ENCODE measurements around the gene SPEM3. TPM values are rescaled to one million over a fixed set of nuclear protein-coding genes. Genes with fewer than 3 reads are reported as not detected.

SPEM3 gene
- total and polyA plus RNA-seq, 2 of the 13 experiments (the other 11 are each of a cell fraction or from before 2014, with no cell fraction given) = not detected

DNA sequence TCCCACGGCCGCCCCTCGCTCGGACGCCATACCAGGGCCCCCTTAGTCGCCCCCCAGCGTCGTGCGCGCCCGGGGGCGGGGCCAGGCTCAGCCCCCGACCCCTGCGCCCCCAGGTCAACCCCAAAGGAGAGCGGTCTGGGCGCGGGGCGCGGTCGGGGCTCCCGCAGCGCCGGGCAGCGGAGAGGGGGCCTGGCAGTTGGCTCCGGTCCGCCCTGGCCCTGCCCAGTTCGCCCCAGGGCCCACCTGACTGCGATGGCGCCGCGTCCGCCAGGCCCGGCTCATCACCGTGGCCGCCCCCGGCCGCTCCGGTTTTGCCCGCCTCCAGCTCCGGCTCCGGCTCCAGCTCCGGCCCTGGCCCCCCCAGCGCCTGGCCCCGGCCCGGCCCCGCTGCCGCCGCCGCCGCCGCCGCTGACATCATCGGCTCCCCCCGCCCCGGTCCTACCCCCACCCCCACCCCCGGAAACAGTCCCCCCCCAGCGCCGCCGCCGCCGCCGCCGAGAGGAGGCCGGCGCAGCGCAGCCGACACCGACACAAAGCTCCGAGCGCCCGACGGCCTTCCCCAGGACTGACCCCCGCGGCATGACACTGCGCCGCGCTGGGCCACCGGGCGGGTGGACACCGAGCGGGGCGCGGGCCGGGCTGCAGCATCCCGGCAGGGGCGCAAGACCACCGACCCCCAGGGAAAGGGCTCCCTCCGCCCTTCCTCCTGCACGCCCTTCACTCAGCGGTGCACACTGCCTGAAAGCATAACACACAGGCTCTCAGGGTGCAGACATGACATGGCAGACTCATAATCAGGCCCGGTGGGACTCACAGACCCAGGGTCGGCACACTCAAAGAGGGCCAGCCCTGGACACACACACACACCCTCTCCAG, 50.8 kb downstream of the SPEM3 start, which contains the start of gene ZBTB4 (continued):
- TF ChIP-seq ARID4A (CRISPR knock-in tag; IDR thresholded peaks at IDR 0.05; ENCODE audit: borderline replicate concordance) (peak; percentile 53), REL (CRISPR knock-in tag; conservative IDR thresholded peaks at IDR 0.05) (no peak), MAX (IDR thresholded peaks at IDR 0.05) (peak; percentile 33; the same call in 1 of the 2 replicates), MXD3 (CRISPR knock-in tag; IDR thresholded peaks at IDR 0.05) (no peak), NRL (CRISPR knock-in tag; IDR thresholded peaks at IDR 0.05; ENCODE audit: borderline replicate concordance) (no peak), CEBPG (CRISPR knock-in tag; IDR thresholded peaks at IDR 0.05) (no peak), ELF3 (CRISPR knock-in tag; IDR thresholded peaks at IDR 0.05) (0 out of 2 replicates have a peak, but pooled peaks have one; percentile 10), ZNF891 (CRISPR knock-in tag; IDR thresholded peaks at IDR 0.05) (peak; percentile 79; the same call in 1 of the 2 replicates), ZIK1 (CRISPR knock-in tag; IDR thresholded peaks at IDR 0.05; ENCODE audit: borderline replicate concordance, low read depth) (no peak), ZNF639 (CRISPR knock-in tag; conservative IDR thresholded peaks at IDR 0.05) (0 out of 2 replicates have a peak, but pooled peaks have one; percentile 23), POLR2G (IDR thresholded peaks at IDR 0.05; ENCODE audit: low read depth, low read length) (0 out of 2 replicates have a peak, but pooled peaks have one; percentile 21), ZNF558 (CRISPR knock-in tag; IDR thresholded peaks at IDR 0.05; ENCODE audit: borderline replicate concordance) (no peak), ZSCAN29 (CRISPR knock-in tag; conservative IDR thresholded peaks at IDR 0.05) (no peak), ZNF3 (CRISPR knock-in tag; IDR thresholded peaks at IDR 0.05) (no peak), KDM5A (IDR thresholded peaks at IDR 0.05; ENCODE audit: borderline replicate concordance, low read length) (0 out of 2 replicates have a peak, but pooled peaks have one; percentile 24), MXD1 (CRISPR knock-in tag; IDR thresholded peaks at IDR 0.05) (peak; percentile 32; the same call in 1 of the 2 replicates), HMG20A (CRISPR knock-in tag; IDR thresholded peaks at IDR 0.05; ENCODE audit: borderline replicate concordance) (no peak), TMF1 (CRISPR knock-in tag; IDR thresholded peaks at IDR 0.05; ENCODE audit: low read depth) (no peak), XRCC5 (optimal IDR thresholded peaks at IDR 0.05; ENCODE audit: low read length) (peak; percentile 13), ZNF546 (CRISPR knock-in tag; conservative IDR thresholded peaks at IDR 0.05) (no peak; the same call in 1 of the 2 replicates)
- TF ChIP-seq, protein P1, sequence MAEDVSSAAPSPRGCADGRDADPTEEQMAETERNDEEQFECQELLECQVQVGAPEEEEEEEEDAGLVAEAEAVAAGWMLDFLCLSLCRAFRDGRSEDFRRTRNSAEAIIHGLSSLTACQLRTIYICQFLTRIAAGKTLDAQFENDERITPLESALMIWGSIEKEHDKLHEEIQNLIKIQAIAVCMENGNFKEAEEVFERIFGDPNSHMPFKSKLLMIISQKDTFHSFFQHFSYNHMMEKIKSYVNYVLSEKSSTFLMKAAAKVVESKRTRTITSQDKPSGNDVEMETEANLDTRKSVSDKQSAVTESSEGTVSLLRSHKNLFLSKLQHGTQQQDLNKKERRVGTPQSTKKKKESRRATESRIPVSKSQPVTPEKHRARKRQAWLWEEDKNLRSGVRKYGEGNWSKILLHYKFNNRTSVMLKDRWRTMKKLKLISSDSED (CRISPR knock-in tag; IDR thresholded peaks at IDR 0.05) = no peak

All from HepG2 (cell line).